ENCODE data around the gene KIAA1217.

Gene KIAA1217

DNA sequence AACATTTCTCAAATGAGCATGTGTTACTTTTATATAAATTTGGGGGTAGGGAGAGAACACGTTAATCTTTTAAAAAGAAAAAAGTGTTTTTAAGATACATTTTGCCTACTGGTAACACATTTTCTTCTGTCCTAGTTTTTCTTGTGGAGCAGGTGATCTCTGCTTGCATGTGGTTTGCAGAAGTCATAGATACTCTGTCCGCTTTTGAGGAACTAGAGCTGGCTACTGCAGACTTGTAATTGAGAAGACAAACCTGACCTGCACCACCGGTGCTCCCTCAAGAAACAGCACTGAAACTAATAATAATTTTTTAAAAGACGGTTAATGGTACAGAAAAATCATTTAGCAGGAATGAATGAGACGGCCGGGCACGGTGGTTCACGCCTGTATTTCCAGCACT is 243.1 kb downstream of the KIAA1217 start:
- H3K27ac ChIP-seq: no peak overlapping the region
- no peak for DNase-seq (ENCODE audit: low read depth, low spot score)

DNA sequence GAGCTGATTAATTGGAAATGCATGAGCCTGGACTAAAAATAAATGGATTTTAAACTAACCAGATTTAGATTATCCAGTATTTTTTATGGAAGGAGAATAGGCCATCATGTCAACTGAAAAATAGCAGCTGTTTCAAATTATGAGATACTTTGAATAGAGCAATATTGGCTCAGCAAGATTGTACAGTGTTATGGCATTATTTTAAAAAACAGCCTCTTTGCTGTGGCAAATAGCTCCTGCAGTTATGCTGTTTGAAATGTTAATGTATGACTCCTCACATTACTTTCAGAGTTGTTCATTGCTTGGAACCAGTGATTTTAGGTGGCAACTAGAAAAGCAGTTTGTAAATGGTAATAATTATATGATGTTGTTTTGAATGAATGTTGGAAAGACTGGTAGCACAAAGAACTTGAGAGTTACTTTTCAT is 244.5 kb downstream of the KIAA1217 start:
- no peak overlapping the region for H3K27ac ChIP-seq
- no peak for DNase-seq (ENCODE audit: low read depth, low spot score)

DNA sequence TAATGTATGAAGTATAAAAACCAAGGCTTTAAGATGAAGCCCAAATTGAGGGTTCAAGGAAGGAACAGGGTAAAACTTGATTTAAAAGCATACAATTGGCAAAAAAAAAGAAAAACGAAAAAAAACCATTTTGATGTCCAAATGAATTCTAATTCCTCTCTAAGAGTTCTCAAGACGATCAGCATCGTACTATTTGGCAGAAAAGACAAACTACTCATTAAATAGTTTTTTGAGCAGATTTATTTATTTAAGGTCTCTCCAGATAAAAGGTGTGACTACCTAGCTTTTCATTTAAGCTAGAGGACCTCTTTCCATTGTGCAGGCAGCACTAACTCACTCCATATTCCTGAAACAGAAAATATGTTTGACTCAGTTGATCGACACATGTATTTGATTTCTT is 245.0 kb downstream of the KIAA1217 start:
- DNase-seq (ENCODE audit: low read depth, low spot score): no peak
- H3K27ac ChIP-seq: no peak overlapping the region

DNA sequence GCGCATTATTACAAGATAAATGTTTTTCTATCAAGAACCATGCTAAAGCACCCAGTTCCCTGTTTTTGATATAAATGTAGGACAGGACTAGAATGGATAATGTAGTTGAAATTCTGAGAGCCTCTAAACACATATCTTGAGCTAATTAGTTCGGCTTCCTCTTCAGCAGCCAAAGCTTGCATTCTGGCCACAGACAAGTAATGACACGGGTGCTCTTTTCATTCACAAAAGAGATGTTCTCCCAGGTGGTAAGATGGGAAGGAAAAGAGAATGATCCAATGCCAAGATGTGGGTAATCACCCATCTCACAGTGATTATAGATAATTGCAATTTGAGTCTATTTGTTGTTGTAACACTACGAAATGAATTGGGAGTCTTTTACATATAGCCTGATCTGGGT is 246.5 kb downstream of the KIAA1217 start:
- no peak overlapping the region for H3K27ac ChIP-seq
- no peak for DNase-seq (ENCODE audit: low read depth, low spot score)

DNA sequence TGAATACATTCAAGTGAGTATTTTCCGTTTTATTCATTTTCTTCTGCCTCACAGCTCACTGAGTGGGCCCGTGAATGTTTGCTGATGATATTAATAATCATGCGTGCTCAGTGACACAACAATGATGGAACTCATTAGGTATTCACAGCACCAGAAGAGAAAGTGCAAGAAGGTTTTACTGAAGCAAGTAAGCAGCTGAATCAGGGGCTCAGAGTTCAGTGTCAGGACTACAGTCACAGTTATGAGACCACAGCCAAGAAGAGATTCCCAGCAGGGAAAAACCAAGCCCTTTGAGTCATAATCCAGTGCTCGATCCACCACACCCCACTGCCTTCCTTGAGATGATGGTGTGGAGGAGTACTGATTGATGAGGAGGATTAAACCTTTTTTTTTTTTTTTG is 247.4 kb downstream of the KIAA1217 start:
- peak; percentile 92 for DNase-seq (ENCODE audit: low read depth, low spot score)

DNA sequence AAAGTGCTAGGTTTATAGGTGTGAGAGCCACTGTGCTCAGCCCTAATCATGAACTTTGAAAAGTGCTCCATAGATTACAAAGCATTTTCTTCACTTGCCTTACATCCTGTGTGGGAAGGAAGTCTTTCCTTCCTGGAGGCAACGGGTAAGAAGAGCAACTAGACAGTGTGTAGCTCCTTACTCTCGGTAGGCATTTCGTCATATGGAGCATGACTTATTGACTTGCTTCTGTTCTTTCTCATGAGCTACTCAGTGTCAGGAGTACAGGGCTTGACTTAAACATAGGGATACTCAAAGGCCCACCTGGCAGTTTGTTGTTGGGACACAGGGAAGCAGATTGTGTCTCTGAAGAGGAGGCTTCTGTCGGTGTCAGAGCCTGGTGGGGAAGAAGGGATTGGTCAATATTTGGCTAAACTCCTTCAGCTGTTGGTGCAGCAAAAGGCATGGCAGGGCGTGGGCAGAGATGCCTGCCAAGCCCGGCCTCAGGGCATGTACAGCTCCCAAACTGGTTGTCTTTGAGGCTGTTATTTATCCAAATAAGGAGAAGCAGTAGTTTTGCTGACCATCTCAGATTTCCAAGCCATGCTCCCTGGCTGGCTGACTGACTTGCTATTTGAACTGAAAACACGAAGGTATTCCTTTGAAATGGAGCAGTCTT is 248.9 kb downstream of the KIAA1217 start:
- peak; percentile 79 for DNase-seq (ENCODE audit: low read depth, low spot score)

More for the DNA sequence above, 247.4 kb downstream of the KIAA1217 start:
- peak overlapping the region; percentile 74 for H3K27ac ChIP-seq

DNA sequence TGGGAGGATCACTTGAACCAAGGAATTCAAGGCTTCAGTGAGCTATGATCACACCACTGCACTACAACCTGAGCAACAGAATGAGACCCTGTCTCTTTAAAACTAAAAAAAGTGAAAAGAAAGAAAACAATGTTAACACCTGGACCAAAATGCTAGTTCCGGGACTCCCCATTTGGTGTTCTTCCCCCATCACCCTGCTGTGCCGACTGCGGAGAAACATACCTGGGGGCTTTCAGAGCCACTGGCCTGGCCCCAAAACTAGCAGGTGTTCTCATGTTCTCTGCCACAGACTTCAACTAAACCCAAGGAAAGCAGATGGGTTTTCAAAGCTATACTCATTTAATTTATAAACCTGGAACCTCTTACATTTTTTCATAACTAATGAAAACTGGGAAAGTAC is 250.9 kb downstream of the KIAA1217 start:
- DNase-seq (ENCODE audit: low read depth, low spot score): no peak
- no peak overlapping the region for H3K27ac ChIP-seq

More for the DNA sequence above, 248.9 kb downstream of the KIAA1217 start:
- peak overlapping the region; percentile 74 for H3K27ac ChIP-seq

DNA sequence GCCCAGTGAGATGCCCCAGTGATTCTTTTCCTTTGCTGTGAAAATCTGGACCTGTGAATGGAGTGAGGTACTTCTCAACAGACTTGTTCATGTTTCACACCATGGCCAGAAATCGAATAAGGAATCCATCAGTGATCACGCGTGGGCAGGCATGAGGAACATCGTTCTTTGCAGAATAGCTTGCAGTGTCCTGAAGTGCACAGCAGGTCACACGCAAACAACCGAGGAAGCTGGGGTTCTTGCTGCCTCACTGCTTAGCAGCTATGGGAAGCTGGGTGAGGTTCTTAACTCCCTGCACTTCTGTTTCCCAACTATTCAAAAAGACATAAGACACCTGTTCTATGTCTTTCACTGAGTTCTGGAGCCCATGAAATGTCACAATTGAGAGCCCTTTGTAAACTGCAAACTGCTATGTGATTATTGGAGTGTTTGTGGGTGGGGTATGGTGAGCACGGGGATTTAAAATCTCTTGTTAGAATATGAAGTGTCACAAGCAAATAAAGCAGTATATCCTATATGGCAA is 253.4 kb downstream of the KIAA1217 start:
- no peak overlapping the region for H3K27ac ChIP-seq
- no peak for DNase-seq (ENCODE audit: low read depth, low spot score)

DNA sequence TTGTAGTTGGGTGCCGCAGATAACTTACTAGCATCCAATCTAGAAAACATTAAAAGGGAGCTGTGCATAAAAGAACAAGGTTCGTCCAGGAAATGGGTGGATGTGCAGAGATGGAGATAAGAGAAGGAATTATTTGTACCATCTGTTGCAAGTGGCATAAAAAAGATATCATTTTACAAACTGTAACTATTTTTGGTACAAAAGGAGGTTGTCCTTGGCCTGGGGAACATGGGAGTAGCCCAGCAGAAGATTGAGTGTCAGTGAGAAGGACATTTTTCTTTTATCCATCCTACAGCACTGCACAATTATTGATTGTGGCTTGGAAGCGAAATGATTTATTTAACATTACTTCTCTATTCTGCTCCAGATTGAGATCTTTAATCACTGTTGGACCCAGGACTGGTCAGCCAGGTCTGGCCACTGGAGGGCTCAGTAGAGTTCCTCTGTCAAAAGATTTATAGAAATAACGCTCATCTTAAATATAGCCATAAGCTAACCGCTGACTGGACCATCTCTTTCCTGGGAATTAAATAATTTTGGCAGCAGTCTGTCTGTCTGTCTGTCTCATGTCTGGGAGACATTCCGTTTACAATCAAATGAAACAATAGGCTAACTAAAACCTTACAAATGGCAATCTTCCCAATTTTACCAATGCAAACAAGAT is 254.1 kb downstream of the KIAA1217 start:
- H3K27ac ChIP-seq: peak overlapping the region; percentile 95
- no peak for DNase-seq (ENCODE audit: low read depth, low spot score)

DNA sequence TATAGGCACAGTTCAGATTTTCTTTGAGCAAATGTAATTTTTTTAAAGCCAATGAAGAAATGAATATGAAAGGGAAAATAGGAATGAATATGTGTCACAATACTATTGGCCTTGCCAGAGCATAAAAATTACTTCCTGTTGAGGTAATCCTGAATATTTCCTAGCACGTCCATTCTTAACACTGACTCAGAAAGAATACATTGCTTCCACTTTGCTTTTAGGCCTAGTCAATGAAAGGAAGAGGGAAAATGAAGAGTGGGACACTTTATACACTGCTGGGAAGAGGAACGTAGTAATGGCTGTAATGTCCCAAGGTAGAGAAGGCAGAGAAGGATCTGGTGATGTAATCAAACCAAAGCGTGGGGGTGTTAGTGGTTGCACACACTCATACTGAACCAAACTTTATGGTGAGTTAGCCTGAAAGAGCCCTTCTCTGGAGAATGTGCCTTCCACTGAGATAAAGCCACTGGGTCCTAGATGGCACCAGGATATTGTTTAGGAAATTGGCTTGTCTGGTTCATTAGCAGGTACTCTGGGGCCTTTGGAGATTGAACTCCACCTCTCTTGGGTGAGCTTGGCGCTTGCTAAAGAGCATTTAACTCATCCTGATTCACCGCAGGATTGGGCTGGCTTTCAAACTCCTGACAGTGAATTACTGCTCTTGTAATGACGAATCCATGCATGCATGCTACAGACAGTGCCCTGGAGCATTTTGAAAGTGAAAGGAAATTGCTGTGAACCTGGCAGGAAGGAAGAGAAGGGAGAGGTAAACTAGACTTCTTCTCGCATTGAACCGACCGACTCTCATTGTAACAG is 254.9 kb downstream of the KIAA1217 start:
- H3K27ac ChIP-seq: peak overlapping the region; percentile 95
- DNase-seq (ENCODE audit: low read depth, low spot score): peak; percentile 96

DNA sequence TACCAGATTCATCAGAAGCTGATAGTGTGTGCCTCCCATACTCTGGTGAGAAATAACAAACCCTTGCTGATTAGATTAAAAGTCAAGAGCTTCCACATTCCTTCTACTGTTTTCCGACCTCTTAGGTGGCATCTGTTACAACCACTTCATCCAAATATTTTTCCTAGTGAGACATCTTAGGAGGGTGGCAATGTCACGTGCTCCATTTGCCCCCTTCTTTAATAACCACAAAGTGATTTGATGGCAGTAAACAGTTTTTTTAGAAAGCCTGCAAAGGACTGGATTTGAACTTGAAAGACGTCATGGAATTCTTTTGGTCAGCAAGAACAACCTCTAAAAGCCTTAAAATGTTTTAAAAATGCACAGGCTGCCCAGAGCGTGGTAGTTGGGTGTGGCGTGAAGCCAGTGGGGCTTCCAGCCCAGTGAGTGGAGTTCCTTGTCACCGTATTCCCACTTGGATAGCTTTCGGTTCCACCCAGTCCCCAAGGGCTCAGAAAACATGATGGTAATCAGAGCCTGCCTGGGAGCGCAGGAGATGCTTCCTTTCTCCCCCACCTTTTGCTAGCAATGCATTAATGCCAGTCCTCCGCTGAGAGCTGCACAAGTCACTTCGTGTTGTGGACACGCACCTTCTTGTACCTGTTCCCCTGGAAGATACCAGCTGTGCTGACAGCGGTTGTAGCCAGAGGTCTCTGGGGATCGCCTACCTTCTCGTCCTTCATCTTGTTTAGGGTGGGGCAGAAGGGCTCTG is 256.4 kb downstream of the KIAA1217 start:
- DNase-seq (ENCODE audit: low read depth, low spot score): no peak
- peak overlapping the region; percentile 95 for H3K27ac ChIP-seq

DNA sequence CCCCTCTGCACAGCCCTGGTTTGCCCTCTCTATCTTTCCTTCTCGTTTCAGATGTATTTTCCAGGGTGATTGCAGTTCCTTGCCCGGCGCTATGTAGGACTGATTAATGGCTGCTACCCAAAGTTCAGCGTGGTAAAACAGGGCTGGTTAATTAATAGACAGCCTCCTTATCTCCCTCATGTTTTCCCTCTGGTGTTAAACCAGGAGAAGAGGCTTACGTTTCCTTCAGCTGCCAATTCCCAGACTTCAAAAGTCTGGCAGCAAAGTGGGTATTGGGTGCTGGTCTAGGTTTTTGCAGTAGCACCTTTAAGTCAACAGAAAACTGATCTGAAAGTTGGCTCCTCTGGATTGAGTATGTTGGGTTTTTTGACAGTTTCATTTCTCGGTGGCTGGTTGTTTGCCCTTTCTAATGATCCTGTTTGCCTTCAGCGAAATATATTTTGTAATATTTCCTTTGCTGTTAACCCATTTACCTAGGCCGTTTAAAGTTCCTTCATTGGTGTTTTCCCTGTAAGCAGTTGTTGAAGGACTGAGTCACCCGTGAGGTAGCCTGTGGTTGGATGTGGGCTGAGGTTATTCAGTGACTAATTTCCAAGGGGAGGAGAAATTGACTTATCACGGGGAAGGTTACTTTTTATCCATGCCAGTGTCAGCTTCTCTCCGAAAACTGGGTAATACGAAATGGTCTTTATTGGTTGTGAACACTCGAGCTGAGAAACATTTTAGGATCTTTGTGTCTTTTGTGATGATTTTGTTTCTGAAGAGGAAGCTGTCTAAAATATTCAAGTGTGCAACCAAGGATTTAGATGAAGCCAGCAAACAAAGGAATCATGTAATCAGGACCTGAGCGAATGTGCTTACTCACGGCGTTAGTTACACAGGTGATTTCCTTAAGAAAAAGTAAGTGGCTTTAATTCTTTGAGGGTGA is 257.2 kb downstream of the KIAA1217 start:
- peak; percentile 91 for DNase-seq (ENCODE audit: low read depth, low spot score)
- peak overlapping the region; percentile 95 for H3K27ac ChIP-seq

DNA sequence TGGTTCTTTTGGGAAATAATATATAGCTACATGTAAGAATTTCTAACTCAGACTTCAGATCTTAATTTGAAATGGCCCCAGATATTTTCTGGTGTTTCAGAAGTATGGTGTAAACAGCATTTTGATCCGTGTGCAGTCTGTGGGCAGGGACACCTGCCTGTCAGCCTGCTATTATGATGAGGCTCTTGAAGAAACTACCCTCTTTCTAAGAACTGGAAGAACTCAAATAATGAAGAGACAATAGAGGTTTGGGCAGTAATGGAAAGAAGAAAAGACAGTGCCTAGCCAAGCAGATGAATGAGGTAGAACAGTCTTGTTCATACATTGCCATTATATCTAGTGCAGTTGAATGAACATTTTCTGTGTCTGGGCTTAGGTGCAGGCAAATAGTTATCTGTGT is 258.2 kb downstream of the KIAA1217 start:
- no peak for DNase-seq (ENCODE audit: low read depth, low spot score)
- peak overlapping the region; percentile 95 for H3K27ac ChIP-seq

DNA sequence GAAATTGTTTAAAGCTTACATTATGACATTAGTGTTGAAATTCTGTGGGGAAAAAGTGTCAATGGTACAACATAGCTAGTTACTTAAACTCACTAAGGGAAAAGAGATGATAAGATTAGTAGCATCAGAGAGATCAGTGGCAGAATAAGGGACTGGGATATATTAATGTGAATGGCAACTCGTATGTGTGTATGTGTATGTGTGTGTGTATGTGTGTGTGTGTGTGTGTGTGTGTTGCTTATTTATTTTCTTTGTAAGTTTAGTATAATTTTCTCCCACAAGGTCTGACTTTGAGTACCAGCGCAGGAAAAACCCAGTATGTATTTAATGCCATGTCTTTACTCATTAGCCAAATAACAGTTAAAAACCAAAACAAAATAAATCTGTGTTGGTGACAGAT is 258.7 kb downstream of the KIAA1217 start:
- no peak for DNase-seq (ENCODE audit: low read depth, low spot score)
- H3K27ac ChIP-seq: peak overlapping the region; percentile 95

DNA sequence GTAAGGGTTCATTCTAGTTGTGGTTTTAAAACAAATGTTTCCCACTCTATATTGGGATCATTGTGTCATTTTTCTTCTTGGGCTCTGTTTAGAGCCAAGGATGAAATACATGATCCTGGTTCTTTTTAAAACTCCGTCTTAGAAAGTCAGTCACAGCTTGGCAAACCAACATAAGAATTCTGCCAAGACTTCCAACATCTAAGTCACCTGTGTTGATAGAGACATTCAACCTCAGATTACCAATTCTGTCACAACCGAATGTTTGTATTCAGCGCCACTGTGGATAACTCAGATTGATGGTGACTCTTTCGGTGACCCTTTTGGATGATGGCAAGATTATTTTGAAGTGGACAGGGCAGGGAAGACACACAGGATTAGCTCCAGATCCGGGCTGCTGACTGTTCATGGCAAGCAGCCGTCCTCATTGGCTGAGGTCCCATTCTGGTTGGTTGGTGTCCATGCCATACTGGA is 259.4 kb downstream of the KIAA1217 start:
- DNase-seq (ENCODE audit: low read depth, low spot score): no peak
- H3K27ac ChIP-seq: no peak overlapping the region

DNA sequence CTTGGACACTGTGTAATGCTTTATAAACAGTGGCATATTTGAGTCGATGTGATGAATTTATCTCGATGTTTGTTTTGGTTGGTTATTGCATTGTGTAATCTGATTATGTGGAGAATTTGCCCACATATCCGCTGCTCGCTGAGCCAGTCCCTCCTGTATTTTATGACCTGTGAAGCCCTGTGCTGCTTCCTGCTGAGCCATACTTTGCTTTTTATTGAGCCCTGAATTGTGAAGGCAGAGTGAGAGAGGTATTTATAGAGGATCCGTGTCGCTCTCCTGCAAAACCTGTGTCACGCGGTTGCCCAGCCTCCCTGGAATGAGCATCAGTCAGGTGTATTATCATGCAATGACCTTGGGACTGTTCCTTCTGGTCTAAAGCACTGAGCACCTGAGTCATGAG is 261.1 kb downstream of the KIAA1217 start:
- no peak for DNase-seq (ENCODE audit: low read depth, low spot score)
- peak overlapping the region; percentile 5 for H3K27ac ChIP-seq

DNA sequence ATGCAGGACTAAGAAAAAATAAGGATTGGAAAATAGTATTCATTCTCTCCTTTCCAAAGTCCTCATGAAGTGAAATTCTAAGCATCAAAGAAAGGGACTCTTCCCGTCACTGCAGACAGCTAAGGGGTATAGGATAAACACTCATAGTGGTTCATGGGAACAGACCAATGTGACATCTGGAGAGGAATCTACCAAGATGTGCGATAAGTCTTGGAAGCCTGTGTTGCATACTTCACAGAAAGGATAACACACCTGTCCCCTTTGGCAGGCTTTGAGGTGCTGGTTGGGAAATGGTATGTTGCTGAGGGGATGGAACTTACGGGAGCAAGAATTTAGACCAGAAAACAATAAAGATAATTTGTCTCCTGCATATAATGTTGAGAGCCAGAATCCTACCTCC is 266.7 kb downstream of the KIAA1217 start:
- no peak overlapping the region for H3K27ac ChIP-seq
- no peak for DNase-seq (ENCODE audit: low read depth, low spot score)

DNA sequence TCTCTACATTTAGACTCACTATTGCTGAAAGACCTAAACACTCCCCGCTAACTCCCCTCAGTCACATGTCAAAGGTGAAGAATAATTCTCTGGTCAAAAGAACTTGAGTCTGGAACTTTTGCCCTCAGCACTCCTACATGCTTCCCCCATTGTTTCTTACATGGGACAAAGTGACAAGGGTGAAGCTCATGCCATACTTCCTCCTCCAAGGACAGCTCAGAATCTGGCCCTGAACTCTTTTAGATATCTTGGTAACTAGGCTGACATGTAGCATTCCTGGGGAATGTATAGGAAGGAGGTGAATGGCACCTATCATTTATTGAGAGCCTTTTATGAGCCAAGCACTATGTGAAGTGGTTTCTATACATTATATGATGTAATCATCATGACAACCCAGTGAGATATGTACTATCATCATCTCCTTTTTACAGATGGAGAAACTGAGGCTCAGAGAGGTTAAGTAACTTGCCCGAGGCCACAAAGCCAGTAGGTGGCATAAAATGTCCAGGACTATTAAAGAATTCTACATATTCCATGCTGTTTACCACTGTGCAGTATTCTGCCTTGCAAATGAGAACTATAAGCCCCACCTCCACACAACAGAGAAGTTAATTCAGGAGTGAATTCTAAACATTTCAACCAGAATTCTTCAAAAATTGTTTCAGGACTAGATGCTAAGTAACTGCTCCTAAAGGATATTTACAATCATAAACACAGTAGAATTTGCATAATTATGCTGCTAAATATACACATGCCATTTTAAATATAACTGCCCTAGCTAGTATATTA is 268.2 kb downstream of the KIAA1217 start:
- no peak for DNase-seq (ENCODE audit: low read depth, low spot score)

More for the DNA sequence above, 268.2 kb downstream of the KIAA1217 start:
- no peak overlapping the region for H3K27ac ChIP-seq
